GM04504 (cell line): ENCODE data around the gene TTLL5.

ENCODE experiments used
- DNase-seq: peaks from one replicate; pipeline ENCODE4 v3.0.0-alpha.2; 2012; ENCODE audit warnings: low read depth

TTLL5 gene

GRCh38 chr14:75989134-75989533, 328.1 kb downstream of the TTLL5 start:
- peak; percentile 58 for DNase-seq

DNA sequence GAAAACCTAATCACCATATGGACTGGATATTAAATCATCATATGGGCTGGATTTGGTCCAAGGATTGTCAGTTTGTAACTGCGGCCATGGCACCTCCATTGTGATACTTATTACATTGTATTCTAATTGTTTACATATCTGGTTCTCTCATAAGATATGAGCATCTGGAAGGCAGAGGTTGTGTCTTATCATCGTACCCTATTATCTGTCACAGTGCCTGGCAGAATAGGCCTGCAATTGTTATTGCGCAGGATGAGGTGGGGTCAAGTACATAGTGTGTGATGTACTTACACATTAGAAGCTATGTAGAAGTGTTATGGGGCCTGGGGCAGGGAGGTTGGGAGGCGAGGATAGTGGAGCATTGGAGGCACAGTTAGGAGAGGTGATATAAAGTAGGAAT, 329.3 kb downstream of the TTLL5 start:
- no peak for DNase-seq

DNA sequence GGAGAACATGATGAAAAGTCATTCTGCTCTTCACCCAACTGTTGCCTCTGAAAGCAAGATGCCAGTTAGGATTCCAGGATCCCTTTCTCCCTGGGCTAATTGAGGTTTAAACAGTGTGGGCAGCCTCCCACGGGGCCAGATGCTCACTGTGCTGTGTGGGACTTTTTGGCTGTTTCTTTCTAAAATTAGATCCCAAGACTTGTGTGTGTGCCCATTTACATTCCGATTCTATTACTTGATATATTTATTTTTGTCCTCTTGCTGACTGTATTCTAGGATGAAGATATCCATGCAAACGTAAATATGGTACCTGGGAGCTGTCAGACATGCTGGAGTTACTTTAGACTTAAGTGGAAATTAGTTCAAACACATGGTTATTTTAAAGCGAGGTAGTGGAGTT, 330.7 kb downstream of the TTLL5 start:
- DNase-seq: peak; percentile 24

GRCh38 chr14:75993567-75994041, 332.6 kb downstream of the TTLL5 start:
- no peak for DNase-seq

DNA sequence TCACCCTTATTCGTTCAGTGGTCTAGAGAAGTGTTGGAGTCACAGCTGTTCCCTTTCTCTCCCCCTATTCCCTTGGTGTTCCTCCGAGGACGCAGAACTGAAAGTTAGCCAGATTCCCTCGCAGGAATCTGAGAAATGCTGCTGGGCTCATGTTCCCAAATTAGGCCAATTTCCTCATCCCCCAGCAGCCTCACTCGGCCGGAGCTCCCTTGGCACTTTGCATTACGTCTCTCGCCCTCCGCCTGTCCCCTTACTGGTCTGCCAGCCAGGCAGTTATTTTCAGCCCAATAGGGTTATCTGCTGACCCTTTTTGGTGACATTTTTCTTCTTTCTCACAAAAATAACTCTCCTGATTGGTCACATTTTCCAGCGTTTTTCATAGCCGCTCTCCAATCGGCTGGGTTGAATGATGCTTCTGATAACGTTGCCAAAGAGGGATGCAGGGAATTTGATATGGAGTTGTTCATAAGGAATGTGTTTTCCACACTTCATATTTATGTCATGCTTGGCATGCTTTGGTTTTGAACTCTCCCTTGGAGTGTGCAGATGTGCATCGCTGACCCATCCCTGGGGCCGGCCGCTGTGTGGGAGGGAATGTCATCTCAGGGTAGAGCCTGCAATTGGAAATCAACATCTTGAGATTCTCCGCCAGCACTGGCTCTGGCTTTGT, 334.5 kb downstream of the TTLL5 start:
- DNase-seq: peak; percentile 29

DNA sequence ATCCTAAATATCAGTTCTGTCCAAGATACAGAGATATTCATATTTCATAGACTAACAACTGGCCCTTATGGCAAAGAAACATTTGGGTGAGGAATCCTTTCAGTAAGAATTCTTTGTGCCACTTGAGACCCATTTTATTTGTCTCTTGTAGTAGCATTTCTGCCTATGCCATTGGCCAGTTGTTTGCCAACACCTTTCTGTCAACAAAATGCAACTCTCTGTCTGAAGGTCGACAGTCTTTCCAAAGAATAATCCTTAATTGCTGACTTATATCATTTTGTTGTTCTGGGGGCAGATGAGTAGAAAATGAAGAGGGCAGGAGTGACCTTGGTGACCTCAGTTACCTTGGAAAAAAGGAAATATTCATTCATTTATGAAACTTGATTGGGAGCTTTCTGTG, 335.4 kb downstream of the TTLL5 start:
- no peak for DNase-seq

DNA sequence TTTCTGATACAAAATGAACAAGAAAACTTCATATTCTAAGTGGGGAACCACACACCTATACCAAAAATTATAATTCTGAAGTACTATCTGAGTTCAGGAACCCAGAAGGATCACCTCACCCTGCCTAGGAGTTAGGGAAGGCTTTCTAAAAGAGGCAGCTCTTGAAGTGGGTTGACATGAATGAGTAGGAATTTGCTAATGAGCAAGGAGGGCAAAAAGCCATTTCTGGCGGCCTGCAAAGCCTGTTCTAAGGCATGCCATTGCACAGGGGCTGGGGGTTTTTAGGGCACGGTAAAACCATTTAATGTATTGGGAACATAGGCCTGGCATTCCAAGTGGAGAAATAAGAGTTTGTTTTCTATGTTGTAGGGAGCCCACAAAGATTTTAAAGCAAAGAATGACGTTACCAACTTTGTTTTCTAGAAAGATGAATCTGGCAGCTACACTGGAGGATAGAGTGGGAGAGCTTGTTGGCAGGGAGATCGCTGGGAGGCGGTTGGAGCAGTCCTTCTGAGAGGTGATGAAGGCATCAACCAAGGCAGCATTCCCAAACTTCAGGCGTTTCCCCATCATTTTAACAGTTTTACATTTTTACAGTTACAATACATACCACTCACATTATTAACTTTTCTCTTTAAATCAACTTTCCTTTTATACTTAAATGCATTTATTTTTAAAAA, 338.6 kb downstream of the TTLL5 start:
- DNase-seq: no peak

GRCh38 chr14:76002383-76002782, 341.3 kb downstream of the TTLL5 start:
- DNase-seq: no peak
